Liver (tissue), 3 donors: ENCODE results near the gene LIMCH1.

ENCODE experiments used
- CTCF ChIP-seq: fragments of 150-350 bp; IDR thresholded peaks from 2 replicates; pipeline ENCODE4 v1.5.1; 2017; ENCODE audit warnings: improper control_type of control experiment, low read depth, low read length; ENCODE audit not compliant: missing input control
- JUND ChIP-seq, 2 donors: IDR thresholded peaks; 2 replicates each; pipeline ENCODE4 v1.6.1; 2016; ENCODE audit warnings: antibody characterized with exemption in 2 of 2
- RAD21 ChIP-seq, 2 donors: IDR thresholded peaks; 2 replicates each; pipeline ENCODE4 v1.6.1; 2016; ENCODE audit warnings: antibody characterized with exemption in 2 of 2, mild to moderate bottlenecking in 2 of 2
- YY1 ChIP-seq: IDR thresholded peaks from 2 replicates; pipeline ENCODE4 v1.6.1; 2016; ENCODE audit warnings: antibody characterized with exemption, mild to moderate bottlenecking
- TF ChIP-seq, protein P1 (sequence below): IDR thresholded peaks from 2 replicates; pipeline ENCODE4 v1.6.1; 2016; ENCODE audit warnings: antibody characterized with exemption
- donor health status: healthy.
- donor health status: healthy.

GRCh38 chr4:41613386-41613785 is 75.4 kb downstream of the LIMCH1 start:
- TF ChIP-seq YY1 (no peak), RAD21 (IDR thresholded peaks at IDR 0.05) (no peak), CTCF (no peak), JUND (IDR thresholded peaks at IDR 0.05) (no peak)
- TF ChIP-seq, protein P1, sequence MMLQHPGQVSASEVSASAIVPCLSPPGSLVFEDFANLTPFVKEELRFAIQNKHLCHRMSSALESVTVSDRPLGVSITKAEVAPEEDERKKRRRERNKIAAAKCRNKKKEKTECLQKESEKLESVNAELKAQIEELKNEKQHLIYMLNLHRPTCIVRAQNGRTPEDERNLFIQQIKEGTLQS, result no peak
